Trophoblast cell (in vitro differentiated cells and primary cell): ENCODE results near the gene ATAD3C.
"Not testable (repeated sequence)": the region's sequence is repeated elsewhere in the genome, so short reads cannot be mapped to it uniquely, and the experiment has no call there.

Experiments used
- DNase-seq, 2 donors: peaks; one replicate each; pipeline ENCODE4 v3.0.0-alpha.2; 2016
- H2AFZ ChIP-seq: 2 replicates; pipeline ENCODE4 v1.6.1; 2013; ENCODE audit warnings: low read length, moderate library complexity, mild to moderate bottlenecking; ENCODE audit not compliant: insufficient read depth, poor library complexity
- H2AK5ac ChIP-seq: 2 replicates; pipeline ENCODE4 v1.6.1; 2013; ENCODE audit warnings: mild to moderate bottlenecking, low read length
- H2BK120ac ChIP-seq: 2 replicates; pipeline ENCODE4 v1.6.1; 2013; ENCODE audit warnings: low read length, mild to moderate bottlenecking, moderate library complexity; ENCODE audit not compliant: insufficient read depth, poor library complexity
- H2BK12ac ChIP-seq: 2 replicates; pipeline ENCODE4 v1.6.1; 2013; ENCODE audit warnings: mild to moderate bottlenecking, low read length, moderate library complexity
- H2BK5ac ChIP-seq: 2 replicates; pipeline ENCODE4 v1.6.1; 2013; ENCODE audit warnings: low read length, low read depth, moderate library complexity, mild to moderate bottlenecking; ENCODE audit not compliant: poor library complexity
- H3K14ac ChIP-seq: 2 replicates; pipeline ENCODE4 v1.6.1; 2013; ENCODE audit warnings: mild to moderate bottlenecking, low read length
- H3K18ac ChIP-seq: 2 replicates; pipeline ENCODE4 v1.6.1; 2013; ENCODE audit warnings: mild to moderate bottlenecking, low read length
- H3K23ac ChIP-seq: 2 replicates; pipeline ENCODE4 v1.6.1; 2013; ENCODE audit warnings: low read length
- H3K27ac ChIP-seq: 2 replicates; pipeline ENCODE4 v1.5.1; 2013; ENCODE audit warnings: low read depth, mild to moderate bottlenecking, inconsistent platforms, low read length, moderate library complexity
- H3K27me3 ChIP-seq: 2 replicates; pipeline ENCODE4 v1.6.1; 2013; ENCODE audit warnings: inconsistent platforms, mild to moderate bottlenecking, low read length, moderate library complexity; ENCODE audit not compliant: insufficient read depth
- H3K36me3 ChIP-seq, 2 experiments: 1 replicate in 1 of 2; 2 replicates in 1 of 2; pipeline ENCODE4 v1.6.1; 2013; ENCODE audit warnings: low read length in 2 of 2, mild to moderate bottlenecking in 2 of 2, moderate library complexity in 1 of 2; ENCODE audit not compliant: insufficient read depth in 2 of 2, control insufficient read depth in 1 of 2
- H3K4ac ChIP-seq: 2 replicates; pipeline ENCODE4 v1.6.1; 2013; ENCODE audit warnings: low read depth, mild to moderate bottlenecking, low read length, moderate library complexity
- H3K4me1 ChIP-seq, 2 experiments: 1 replicate in 1 of 2; 2 replicates in 1 of 2; pipeline ENCODE4 v1.6.1; 2013; ENCODE audit warnings: low read length in 2 of 2, mild to moderate bottlenecking in 2 of 2, moderate library complexity in 1 of 2; ENCODE audit not compliant: insufficient read depth in 2 of 2, control insufficient read depth in 1 of 2
- H3K4me2 ChIP-seq: 2 replicates; pipeline ENCODE4 v1.6.1; 2013; ENCODE audit warnings: inconsistent platforms, mild to moderate bottlenecking, low read length, moderate library complexity
- H3K4me3 ChIP-seq: 2 replicates; pipeline ENCODE4 v1.5.1; 2013; ENCODE audit warnings: mild to moderate bottlenecking, low read depth, low read length, inconsistent platforms
- H3K79me1 ChIP-seq: one replicate; pipeline ENCODE4 v1.6.1; 2013; ENCODE audit warnings: low read length
- H3K79me2 ChIP-seq: 2 replicates; pipeline ENCODE4 v1.6.1; 2013; ENCODE audit warnings: low read length, mild to moderate bottlenecking; ENCODE audit not compliant: control insufficient read depth, insufficient read depth, poor library complexity
- H3K9ac ChIP-seq: 2 replicates; pipeline ENCODE4 v1.6.1; 2013; ENCODE audit warnings: mild to moderate bottlenecking, low read length
- H3K9me3 ChIP-seq: 2 replicates; pipeline ENCODE4 v1.6.1; 2013; ENCODE audit warnings: low read depth, mild to moderate bottlenecking, control low read depth, inconsistent platforms, low read length; ENCODE audit not compliant: insufficient read depth
- H4K12ac ChIP-seq: 2 replicates; pipeline ENCODE4 v1.6.1; 2013; ENCODE audit warnings: low read depth, mild to moderate bottlenecking, low read length, moderate library complexity
- H4K8ac ChIP-seq: 2 replicates; pipeline ENCODE4 v1.6.1; 2013; ENCODE audit warnings: low read depth, mild to moderate bottlenecking, low read length, moderate library complexity
- H4K91ac ChIP-seq: one replicate; pipeline ENCODE4 v1.6.1; 2013; ENCODE audit warnings: low read depth, mild to moderate bottlenecking, low read length, moderate library complexity
- WGBS: extraction: QIAGEN DNeasy Blood & Tissue Kit; methylation state at CpG from one replicate; pipeline ENCODE4 v1.1.7; 2013; ENCODE audit warnings: missing lambda C conversion rate; ENCODE audit not compliant: insufficient read length, insufficient coverage; ENCODE audit errors: extremely low coverage; 5-methylcytosine and 5-hydroxymethylcytosine counted together

Gene ATAD3C

DNA sequence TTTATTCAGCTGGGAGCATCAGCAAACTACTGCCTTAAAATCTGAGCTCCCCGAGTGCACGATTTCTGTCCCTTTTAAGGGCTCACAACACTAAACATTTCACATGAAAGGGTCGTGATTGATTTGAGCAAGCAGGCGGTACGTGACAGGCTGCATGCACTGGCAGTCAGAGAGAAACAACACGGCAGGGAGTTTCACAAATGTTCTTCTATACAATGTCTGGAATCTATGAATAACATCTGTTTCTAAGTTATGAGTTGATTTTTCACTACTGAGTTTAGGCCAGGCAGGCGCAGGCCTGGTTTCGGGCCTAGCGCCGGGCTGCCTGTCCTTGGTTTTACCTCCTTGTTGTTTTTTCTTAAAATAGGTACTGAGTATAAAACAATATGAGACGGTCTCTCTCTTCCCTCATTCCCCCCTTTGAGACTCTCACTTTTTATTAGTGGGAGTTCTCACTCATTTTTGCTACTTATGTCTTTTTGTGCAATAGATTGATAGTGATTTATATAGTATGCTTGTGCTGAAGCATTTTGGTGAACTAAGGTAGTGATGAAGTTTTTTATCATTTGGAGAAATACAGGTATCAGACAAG lies 37.1 kb upstream of the ATAD3C start:
- H2AK5ac ChIP-seq, H3K4ac ChIP-seq, H3K4me2 ChIP-seq, H3K23ac ChIP-seq, DNase-seq, H3K36me3 ChIP-seq, H3K79me2 ChIP-seq, H2BK5ac ChIP-seq, H3K18ac ChIP-seq, H3K9ac ChIP-seq, H4K8ac ChIP-seq, H2BK12ac ChIP-seq, H2BK120ac ChIP-seq, H3K27me3 ChIP-seq, H4K12ac ChIP-seq, H3K14ac ChIP-seq, H3K9me3 ChIP-seq, H3K27ac ChIP-seq, H3K4me3 ChIP-seq, H2AFZ ChIP-seq, H3K4me1 ChIP-seq, H4K91ac ChIP-seq, H3K79me1 ChIP-seq: not testable (repeated sequence)
- no CpG with 5 or more reads among the region's 11 CpGs for WGBS

DNA sequence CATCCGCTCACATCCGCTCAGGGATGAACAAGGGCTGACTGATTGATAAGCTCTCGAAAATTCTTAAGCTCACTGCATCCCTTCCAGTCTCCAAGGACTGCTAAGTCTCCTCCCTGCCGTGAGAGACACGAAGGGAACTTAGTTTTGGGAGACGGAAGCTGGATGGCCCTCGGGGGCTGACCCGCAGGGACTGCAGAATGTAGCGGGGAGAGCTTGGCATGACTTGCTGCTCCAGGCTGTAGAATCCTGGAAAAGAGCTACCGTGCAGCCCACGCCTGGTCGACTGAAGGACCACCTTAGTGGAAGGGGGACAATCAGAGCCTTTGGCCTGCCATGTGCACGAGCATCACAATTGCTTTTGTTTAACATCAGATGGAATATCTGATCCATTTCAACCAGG lies 33.7 kb upstream of the ATAD3C start:
- Histone ChIP-seq H4K91ac (no peak overlapping the region), H3K36me3 (no peaks in the 10 kb centered on the region), H3K18ac (no peak overlapping the region), H3K4ac (no peak overlapping the region), H2BK5ac (no peak overlapping the region), H3K14ac (no peak overlapping the region), H3K4me1 (peaks cover 9% of the 10 kb centered on the region in 2 experiments), H2AK5ac (no peak overlapping the region), H3K9me3 (peaks cover 2% of the 10 kb centered on the region), H2BK120ac (no peak overlapping the region), H4K12ac (no peak overlapping the region), H3K4me2 (no peak overlapping the region), H2AFZ (no peak overlapping the region), H4K8ac (no peak overlapping the region), H3K27ac (no peak overlapping the region), H2BK12ac (no peak overlapping the region), H3K9ac (no peak overlapping the region), H3K79me2 (peaks cover 4% of the 10 kb centered on the region), H3K4me3 (no peak overlapping the region), H3K23ac (no peak overlapping the region), H3K79me1 (peaks cover 9% of the 10 kb centered on the region), H3K27me3 (no peaks in the 10 kb centered on the region)
- DNase-seq, result peak in 1 of 2 donors; percentile 58
- no CpG with 5 or more reads among the region's 13 CpGs for WGBS

DNA sequence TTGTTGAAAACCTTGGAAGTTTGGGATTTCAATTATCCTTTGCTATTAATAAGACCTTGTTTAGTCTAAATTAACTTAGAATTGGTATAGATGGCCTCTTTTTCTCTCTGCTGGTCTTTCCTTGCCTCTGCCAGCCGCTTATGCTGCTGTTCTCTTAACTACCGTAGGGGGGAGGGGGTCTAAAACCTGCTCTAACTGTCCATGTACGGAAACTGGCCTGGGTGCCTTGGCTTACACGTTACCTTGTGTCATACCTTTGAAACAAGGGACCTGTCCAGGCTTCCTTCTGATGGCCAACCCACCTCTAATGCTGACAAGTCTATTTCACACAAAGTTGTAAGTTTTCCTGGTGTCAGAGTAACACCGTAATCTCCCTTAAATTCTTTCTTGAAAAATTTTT lies 32.1 kb upstream of the ATAD3C start:
- not testable (repeated sequence) for H2BK5ac ChIP-seq, H3K27me3 ChIP-seq, H3K4me3 ChIP-seq, H2BK120ac ChIP-seq, H4K8ac ChIP-seq, H4K12ac ChIP-seq, H3K4ac ChIP-seq, H3K18ac ChIP-seq, DNase-seq, H3K36me3 ChIP-seq, H2AK5ac ChIP-seq, H3K9ac ChIP-seq, H3K27ac ChIP-seq, H3K4me2 ChIP-seq, H2AFZ ChIP-seq, H3K23ac ChIP-seq, H3K14ac ChIP-seq, H4K91ac ChIP-seq, H3K9me3 ChIP-seq, H2BK12ac ChIP-seq
- peaks cover 24% of the 10 kb centered on the region for H3K79me1 ChIP-seq
- H3K4me1 ChIP-seq, result peaks cover 23 to 24% of the 10 kb centered on the region in 2 experiments
- H3K79me2 ChIP-seq, result peaks cover 12% of the 10 kb centered on the region
- no CpG with 5 or more reads among the region's 5 CpGs for WGBS

DNA sequence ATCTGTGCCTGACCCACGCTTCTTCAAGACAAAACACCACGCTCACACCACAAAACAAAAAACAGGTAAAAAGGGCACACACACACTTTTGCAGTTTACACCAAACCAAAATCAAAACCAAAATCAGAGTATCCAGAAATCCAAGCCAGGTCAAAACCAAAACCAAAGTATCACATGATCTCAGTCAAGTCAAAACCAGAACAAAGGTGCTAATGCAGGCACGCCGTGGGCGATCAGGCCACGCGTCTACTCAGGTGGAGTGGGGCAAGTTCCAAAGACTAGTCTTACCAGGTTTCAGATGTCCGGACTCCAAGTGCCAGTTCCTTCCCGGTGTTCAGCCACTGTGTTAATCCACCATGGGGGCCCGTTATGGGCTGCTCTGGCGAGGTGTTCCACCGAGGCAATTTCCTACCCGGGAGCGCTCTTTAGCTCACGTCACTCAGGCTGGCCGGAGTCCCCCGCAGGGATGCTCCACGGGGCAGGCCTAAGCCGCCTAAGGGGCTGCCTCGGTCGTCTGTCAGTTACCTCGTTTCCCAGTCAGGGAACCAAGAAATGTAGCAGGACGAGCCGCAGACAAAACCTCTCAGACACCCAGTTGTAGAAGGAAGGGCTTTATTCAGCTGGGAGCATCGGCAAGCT lies 31.5 kb upstream of the ATAD3C start:
- H3K9me3 ChIP-seq, H3K9ac ChIP-seq, H3K23ac ChIP-seq, H3K14ac ChIP-seq, H3K27ac ChIP-seq, H2AFZ ChIP-seq, H2BK12ac ChIP-seq, DNase-seq, H3K18ac ChIP-seq, H3K4ac ChIP-seq, H3K27me3 ChIP-seq, H2BK120ac ChIP-seq, H2AK5ac ChIP-seq, H4K8ac ChIP-seq, H3K36me3 ChIP-seq, H2BK5ac ChIP-seq, H3K4me2 ChIP-seq, H4K12ac ChIP-seq, H3K4me3 ChIP-seq: not testable (repeated sequence)
- Histone ChIP-seq H3K4me1 (peaks cover 27 to 29% of the 10 kb centered on the region in 2 experiments), H4K91ac (peak overlapping the region; percentile 15), H3K79me2 (peaks cover 13% of the 10 kb centered on the region), H3K79me1 (peaks cover 26% of the 10 kb centered on the region)
- WGBS, result no CpG with 5 or more reads among the region's 25 CpGs
